ENCODE results near the gene HOMER1. TPM values are rescaled to one million over a fixed set of nuclear protein-coding genes. Genes with fewer than 3 reads are reported as not detected.
A peak's percentile ranks its signal among the peaks of the same experiment; 100 is the strongest.

The HOMER1 gene
- total and polyA plus RNA-seq, 5 donors from 2014 or later: 0.02 to 1.9 (median 0.44) TPM

DNA sequence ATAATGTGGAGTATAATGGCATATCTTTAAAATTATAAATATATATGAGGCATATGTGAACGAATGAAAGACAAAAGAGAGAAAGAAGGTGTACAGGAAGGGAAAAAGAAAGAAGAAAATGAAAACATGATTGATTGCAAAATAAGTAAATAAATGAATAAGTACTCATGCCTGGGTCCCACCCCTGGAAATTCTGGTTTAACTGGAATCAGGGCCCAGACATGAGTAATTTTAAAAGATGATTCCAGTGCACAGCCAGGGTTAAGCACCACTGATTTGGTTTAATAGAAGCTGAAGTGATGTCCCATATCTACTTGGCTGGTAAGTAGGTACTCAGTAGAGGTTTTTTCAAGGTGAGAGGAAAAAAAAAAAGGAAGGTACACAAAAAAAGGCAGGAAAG is 34.0 kb upstream of the HOMER1 start:
- Histone ChIP-seq H3K27me3 (ENCODE audit: control insufficient read depth, insufficient read depth, low read length) (no peaks in the 10 kb centered on the region), H3K27ac (ENCODE audit: insufficient read depth, low read length, poor library complexity, severe bottlenecking) (no peak overlapping the region), H3K4me1 (ENCODE audit: control insufficient read depth, insufficient read depth, low read length, poor library complexity, severe bottlenecking) (no peaks in the 10 kb centered on the region), H3K9me3 (ENCODE audit: control insufficient read depth in 2 of 2, low read length in 2 of 2) (no peaks in the 10 kb centered on the region), H3K4me3 (ENCODE audit: low read depth, low read length) (no peak overlapping the region), H3K36me3 (ENCODE audit: control insufficient read depth, insufficient read depth, low read length) (no peaks in the 10 kb centered on the region)
- Mint-ChIP-seq H3K4me3 (no peak overlapping the region), H3K27ac (no peak overlapping the region), H3K4me1 (peaks cover 0 to 2% (median 0%) of the 10 kb centered on the region in 4 donors), H3K9me3 (peaks cover 0 to 2% (median 0%) of the 10 kb centered on the region in 7 donors), H3K36me3 (no peaks in the 10 kb centered on the region), H3K27me3 (peaks cover 10% of the 10 kb centered on the region)
- DNase-seq (no peak), ATAC-seq (ENCODE audit: low read depth in 2 of 2) (no peak)

DNA sequence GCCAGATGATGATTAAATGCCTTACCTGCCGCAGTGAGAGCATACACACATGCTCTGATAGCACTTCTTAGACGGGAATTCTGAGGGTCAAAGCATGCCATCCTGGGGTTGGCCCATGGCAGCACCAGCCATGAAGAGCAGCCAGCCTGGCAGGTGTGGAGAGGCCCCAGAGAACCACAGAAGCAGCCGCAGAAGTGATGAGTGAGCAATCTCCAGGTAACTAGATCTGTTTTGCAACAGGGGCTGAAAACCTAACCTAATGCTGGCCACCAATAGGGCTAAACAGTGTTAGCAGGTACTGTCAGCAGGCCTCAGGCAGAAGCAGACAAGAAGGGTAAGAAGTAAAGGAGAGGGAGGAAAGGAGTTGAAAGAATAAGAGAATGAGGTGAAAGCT is 33.5 kb upstream of the HOMER1 start:
- no peak overlapping the region for H3K4me3 ChIP-seq (ENCODE audit: low read depth, low read length)
- Mint-ChIP-seq H3K4me1 (no peaks in the 10 kb centered on the region), H3K9me3 (peaks cover 0 to 2% (median 0%) of the 10 kb centered on the region in 7 donors), H3K36me3 (no peaks in the 10 kb centered on the region), H3K27me3 (peaks cover 10% of the 10 kb centered on the region), H3K27ac (no peak overlapping the region), H3K4me3 (no peak overlapping the region)
- H3K27me3 ChIP-seq (ENCODE audit: control insufficient read depth, insufficient read depth, low read length): no peaks in the 10 kb centered on the region
- ATAC-seq (ENCODE audit: low read depth in 2 of 2) (no peak), DNase-seq (no peak)
- no peaks in the 10 kb centered on the region for H3K36me3 ChIP-seq (ENCODE audit: control insufficient read depth, insufficient read depth, low read length)
- no peaks in the 10 kb centered on the region for H3K9me3 ChIP-seq (ENCODE audit: control insufficient read depth in 2 of 2, low read length in 2 of 2)
- H3K27ac ChIP-seq (ENCODE audit: insufficient read depth, low read length, poor library complexity, severe bottlenecking): no peak overlapping the region
- H3K4me1 ChIP-seq (ENCODE audit: control insufficient read depth, insufficient read depth, low read length, poor library complexity, severe bottlenecking): no peaks in the 10 kb centered on the region

DNA sequence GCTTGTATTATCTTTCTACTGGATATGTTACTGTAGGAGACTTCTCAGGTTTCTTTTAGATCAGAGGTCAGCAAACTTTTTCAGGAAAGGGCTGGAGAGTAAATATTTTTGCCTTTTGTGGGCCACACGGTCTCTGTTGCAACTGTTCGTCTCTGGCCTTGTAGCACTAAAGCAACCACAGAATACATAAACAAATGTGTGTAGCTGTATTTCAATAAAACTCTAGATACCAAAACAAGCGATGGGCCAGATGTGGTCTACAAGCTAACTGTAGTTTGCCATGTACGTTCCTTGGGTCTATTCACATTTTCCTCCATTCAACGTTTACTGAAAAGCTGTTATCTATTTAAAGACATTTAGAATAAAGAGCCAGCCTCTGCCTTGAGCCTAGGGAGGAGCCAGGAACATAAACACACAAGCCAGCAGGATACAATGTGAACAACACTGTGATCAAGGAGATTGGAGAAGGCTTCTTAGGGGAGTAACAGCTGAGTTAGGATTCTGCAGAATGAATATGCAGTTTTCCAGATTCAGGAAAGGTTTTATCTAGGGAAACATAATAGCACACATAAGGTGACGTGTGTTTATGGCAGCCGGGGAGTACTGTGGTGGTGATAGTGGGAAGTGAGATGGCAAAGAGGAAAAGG is 33.0 kb upstream of the HOMER1 start:
- ATAC-seq (ENCODE audit: low read depth in 2 of 2) (no peak), DNase-seq (no peak)
- Histone ChIP-seq H3K36me3 (ENCODE audit: control insufficient read depth, insufficient read depth, low read length) (no peaks in the 10 kb centered on the region), H3K9me3 (ENCODE audit: control insufficient read depth in 2 of 2, low read length in 2 of 2) (no peaks in the 10 kb centered on the region), H3K27me3 (ENCODE audit: control insufficient read depth, insufficient read depth, low read length) (no peaks in the 10 kb centered on the region), H3K27ac (ENCODE audit: insufficient read depth, low read length, poor library complexity, severe bottlenecking) (no peak overlapping the region), H3K4me3 (ENCODE audit: low read depth, low read length) (no peak overlapping the region), H3K4me1 (ENCODE audit: control insufficient read depth, insufficient read depth, low read length, poor library complexity, severe bottlenecking) (no peaks in the 10 kb centered on the region)
- Mint-ChIP-seq H3K27me3 (peaks cover 9% of the 10 kb centered on the region), H3K4me1 (no peaks in the 10 kb centered on the region), H3K9me3 (peaks cover 0 to 1% (median 0%) of the 10 kb centered on the region in 7 donors), H3K27ac (no peak overlapping the region), H3K36me3 (no peaks in the 10 kb centered on the region), H3K4me3 (no peak overlapping the region)

DNA sequence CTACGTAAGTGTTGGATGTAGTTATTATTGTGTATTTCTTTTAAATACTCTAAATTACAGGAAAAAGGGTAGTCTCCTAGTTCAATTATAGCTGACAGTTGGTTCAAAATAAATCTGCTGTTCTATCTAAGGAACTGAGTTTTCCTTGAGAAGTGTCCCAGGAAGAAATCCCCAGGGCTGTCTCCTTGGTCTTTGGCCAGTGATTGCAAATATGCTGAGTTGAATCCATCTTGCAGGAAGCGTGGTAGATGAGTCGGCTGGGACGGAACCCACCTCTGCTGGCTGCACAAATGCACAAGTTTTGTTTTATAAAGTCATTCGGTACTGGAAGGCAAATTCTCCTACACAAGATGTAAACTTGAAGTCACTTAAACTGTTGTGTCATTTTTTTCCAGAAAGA is 30.2 kb upstream of the HOMER1 start:
- Histone ChIP-seq H3K4me3 (ENCODE audit: low read depth, low read length) (no peak overlapping the region), H3K36me3 (ENCODE audit: control insufficient read depth, insufficient read depth, low read length) (no peaks in the 10 kb centered on the region), H3K9me3 (ENCODE audit: control insufficient read depth in 2 of 2, low read length in 2 of 2) (no peaks in the 10 kb centered on the region), H3K27ac (ENCODE audit: insufficient read depth, low read length, poor library complexity, severe bottlenecking) (no peak overlapping the region), H3K27me3 (ENCODE audit: control insufficient read depth, insufficient read depth, low read length) (no peaks in the 10 kb centered on the region), H3K4me1 (ENCODE audit: control insufficient read depth, insufficient read depth, low read length, poor library complexity, severe bottlenecking) (no peaks in the 10 kb centered on the region)
- Mint-ChIP-seq H3K27ac (no peak overlapping the region), H3K9me3 (no peaks in the 10 kb centered on the region), H3K27me3 (peaks cover 6% of the 10 kb centered on the region), H3K4me1 (no peaks in the 10 kb centered on the region), H3K4me3 (no peak overlapping the region), H3K36me3 (no peaks in the 10 kb centered on the region)
- no peak for DNase-seq
- ATAC-seq (ENCODE audit: low read depth in 2 of 2): no peak

DNA sequence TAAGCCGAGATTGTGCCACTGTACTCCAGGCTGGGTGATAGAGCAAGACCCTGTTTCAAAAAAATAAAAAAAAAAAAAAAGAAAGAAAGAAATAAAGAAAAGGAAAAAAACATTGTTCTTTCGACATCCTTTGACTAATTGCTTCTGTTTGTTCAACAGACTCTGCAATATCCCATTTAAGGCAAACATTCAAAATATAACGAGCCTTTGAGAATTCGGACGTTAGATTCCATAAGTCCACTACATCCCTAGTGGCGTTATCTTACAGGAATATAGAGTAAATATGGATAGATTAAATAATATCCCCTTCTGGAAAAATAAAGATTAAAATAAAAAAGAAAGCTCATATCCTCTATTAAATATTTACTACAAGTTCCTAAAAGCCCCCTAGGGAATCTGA is 27.0 kb upstream of the HOMER1 start:
- Histone ChIP-seq H3K9me3 (ENCODE audit: control insufficient read depth in 2 of 2, low read length in 2 of 2) (no peaks in the 10 kb centered on the region), H3K4me1 (ENCODE audit: control insufficient read depth, insufficient read depth, low read length, poor library complexity, severe bottlenecking) (no peaks in the 10 kb centered on the region), H3K4me3 (ENCODE audit: low read depth, low read length) (no peak overlapping the region), H3K36me3 (ENCODE audit: control insufficient read depth, insufficient read depth, low read length) (no peaks in the 10 kb centered on the region), H3K27ac (ENCODE audit: insufficient read depth, low read length, poor library complexity, severe bottlenecking) (no peak overlapping the region), H3K27me3 (ENCODE audit: control insufficient read depth, insufficient read depth, low read length) (no peaks in the 10 kb centered on the region)
- Mint-ChIP-seq H3K27me3 (peaks cover 9% of the 10 kb centered on the region), H3K4me3 (no peak overlapping the region), H3K36me3 (no peaks in the 10 kb centered on the region), H3K27ac (no peak overlapping the region), H3K4me1 (no peaks in the 10 kb centered on the region), H3K9me3 (no peaks in the 10 kb centered on the region)
- ATAC-seq (ENCODE audit: low read depth in 2 of 2) (no peak), DNase-seq (no peak)

DNA sequence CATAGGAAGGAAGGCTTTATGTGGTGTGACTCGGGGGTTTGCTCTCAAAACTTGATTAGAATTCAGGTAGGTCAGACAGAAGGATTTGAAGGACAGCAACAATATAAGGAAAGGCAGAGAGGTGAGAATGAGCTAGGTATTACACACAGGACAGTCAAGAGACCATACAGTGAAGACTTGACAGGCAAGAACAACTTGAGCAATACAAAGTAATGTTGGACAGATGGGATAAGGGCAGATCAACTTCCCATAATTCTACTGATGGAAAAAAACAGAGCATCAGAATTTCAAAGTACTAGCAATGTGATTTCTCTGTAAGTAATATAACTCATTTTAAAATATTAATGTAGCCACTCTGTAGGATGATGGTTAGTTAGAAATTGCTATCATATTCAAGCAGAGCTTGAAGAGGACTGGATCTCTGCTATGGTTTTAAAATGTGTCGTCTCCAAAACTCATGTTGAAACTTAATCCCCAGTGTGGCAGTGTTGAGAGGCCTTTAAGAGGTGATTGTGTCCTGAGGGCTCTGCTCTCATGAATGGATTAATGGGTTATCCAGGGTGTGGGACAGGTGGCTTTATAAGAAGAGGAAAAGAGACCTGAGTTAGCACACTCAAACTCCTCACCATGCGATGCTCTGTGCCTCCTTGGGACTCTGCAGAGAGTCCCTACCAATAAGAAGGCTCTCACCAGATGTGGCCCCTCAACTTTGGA is 22.4 kb upstream of the HOMER1 start:
- Mint-ChIP-seq H3K36me3 (no peaks in the 10 kb centered on the region), H3K27me3 (peaks cover 14% of the 10 kb centered on the region), H3K4me3 (peak overlapping the region in 1 of 4 donors; percentile 53), H3K27ac (no peak overlapping the region), H3K9me3 (no peaks in the 10 kb centered on the region), H3K4me1 (no peaks in the 10 kb centered on the region)
- Histone ChIP-seq H3K4me3 (ENCODE audit: low read depth, low read length) (no peak overlapping the region), H3K9me3 (ENCODE audit: control insufficient read depth in 2 of 2, low read length in 2 of 2) (no peaks in the 10 kb centered on the region), H3K36me3 (ENCODE audit: control insufficient read depth, insufficient read depth, low read length) (no peaks in the 10 kb centered on the region), H3K27me3 (ENCODE audit: control insufficient read depth, insufficient read depth, low read length) (no peaks in the 10 kb centered on the region), H3K27ac (ENCODE audit: insufficient read depth, low read length, poor library complexity, severe bottlenecking) (no peak overlapping the region), H3K4me1 (ENCODE audit: control insufficient read depth, insufficient read depth, low read length, poor library complexity, severe bottlenecking) (no peaks in the 10 kb centered on the region)
- DNase-seq (no peak), ATAC-seq (ENCODE audit: low read depth in 2 of 2) (no peak)

DNA sequence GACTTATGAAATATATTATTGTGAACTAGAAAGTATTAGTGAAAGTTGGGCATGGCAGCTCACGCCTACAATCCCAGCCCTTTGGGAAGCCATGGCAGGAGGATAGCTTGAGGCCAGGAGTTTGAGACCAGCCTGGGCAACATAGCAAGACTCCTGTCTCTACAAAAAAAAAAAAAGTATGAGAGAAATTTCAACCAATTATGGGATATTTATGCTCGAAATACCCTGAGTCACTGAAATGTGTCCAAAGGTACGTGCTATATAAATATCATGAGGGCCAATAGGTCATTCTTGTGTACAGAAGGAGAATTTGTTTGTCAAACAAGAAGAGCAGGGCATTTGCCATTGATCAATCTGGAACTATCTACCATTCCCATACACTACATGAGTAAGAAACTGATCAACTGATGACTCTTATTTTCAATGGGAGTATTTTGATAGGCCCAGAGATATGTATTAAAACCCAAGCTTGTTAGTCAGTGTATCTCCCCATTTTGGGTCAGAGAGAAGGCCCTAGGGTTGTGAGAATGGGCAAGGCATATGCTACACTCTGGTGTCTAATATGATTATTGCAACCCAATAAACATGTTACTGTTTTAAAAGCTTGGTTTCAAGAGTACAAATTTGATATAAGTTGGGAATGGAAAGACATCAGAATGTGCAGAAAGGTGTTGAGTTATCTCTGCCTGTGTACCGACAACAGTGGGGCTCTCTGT is 21.7 kb upstream of the HOMER1 start:
- H3K9me3 Mint-ChIP-seq: no peaks in the 10 kb centered on the region
- Histone ChIP-seq H3K4me1 (ENCODE audit: control insufficient read depth, insufficient read depth, low read length, poor library complexity, severe bottlenecking) (no peaks in the 10 kb centered on the region), H3K9me3 (ENCODE audit: control insufficient read depth in 2 of 2, low read length in 2 of 2) (no peaks in the 10 kb centered on the region), H3K4me3 (ENCODE audit: low read depth, low read length) (no peak overlapping the region), H3K36me3 (ENCODE audit: control insufficient read depth, insufficient read depth, low read length) (no peaks in the 10 kb centered on the region), H3K27ac (ENCODE audit: insufficient read depth, low read length, poor library complexity, severe bottlenecking) (no peak overlapping the region), H3K27me3 (ENCODE audit: control insufficient read depth, insufficient read depth, low read length) (no peaks in the 10 kb centered on the region)
- H3K27me3 Mint-ChIP-seq: peaks cover 15% of the 10 kb centered on the region
- DNase-seq (no peak), ATAC-seq (ENCODE audit: low read depth in 2 of 2) (no peak)
- H3K4me1 Mint-ChIP-seq: no peaks in the 10 kb centered on the region
- no peaks in the 10 kb centered on the region for H3K36me3 Mint-ChIP-seq
- H3K4me3 Mint-ChIP-seq: peak overlapping the region in 1 of 4 donors; percentile 53
- no peak overlapping the region for H3K27ac Mint-ChIP-seq
